NCI-H1694 treated with DMSO at 0.1 percent for 48 hours (cell line): ENCODE results near the gene RANBP1.

Experiments
- DNase-seq: peaks from one replicate; lab custom pipeline; 2025; lab: John Stamatoyannopoulos, UW

RANBP1 gene

GRCh38 chr22:20088263-20088648, 27.6 kb upstream of the RANBP1 start:
- no peak for DNase-seq

GRCh38 chr22:20089226-20089976, 26.5 kb upstream of the RANBP1 start:
- no peak for DNase-seq

GRCh38 chr22:20089977-20090729, 25.8 kb upstream of the RANBP1 start:
- no peak for DNase-seq

GRCh38 chr22:20090730-20091240, 25.1 kb upstream of the RANBP1 start:
- no peak for DNase-seq

GRCh38 chr22:20091690-20092476, 24.0 kb upstream of the RANBP1 start:
- no peak for DNase-seq

- DNase-seq = no peak
These were observed 23.4 kb upstream of the RANBP1 start for GRCh38 chr22:20092477-20092854.

GRCh38 chr22:20093418-20094196, 22.3 kb upstream of the RANBP1 start:
- DNase-seq = no peak

GRCh38 chr22:20094197-20094807, 21.6 kb upstream of the RANBP1 start:
- DNase-seq = no peak

- DNase-seq = no peak
These were observed 20.4 kb upstream of the RANBP1 start for GRCh38 chr22:20095521-20095920.

- no peak for DNase-seq
These were observed 19.1 kb upstream of the RANBP1 start for GRCh38 chr22:20096574-20097420.

- DNase-seq = no peak
These were observed 16.7 kb upstream of the RANBP1 start for GRCh38 chr22:20099099-20099711.

GRCh38 chr22:20101638-20102037, 14.3 kb upstream of the RANBP1 start:
- no peak for DNase-seq

- DNase-seq = no peak
These were observed 13.6 kb upstream of the RANBP1 start for GRCh38 chr22:20102203-20102780.

GRCh38 chr22:20105456-20106204, 10.3 kb upstream of the RANBP1 start:
- DNase-seq = no peak

GRCh38 chr22:20106205-20106848, 9.6 kb upstream of the RANBP1 start:
- no peak for DNase-seq

GRCh38 chr22:20106849-20107237, 9.1 kb upstream of the RANBP1 start:
- no peak for DNase-seq

- no peak for DNase-seq
These were observed 8.4 kb upstream of the RANBP1 start for GRCh38 chr22:20107471-20107901.
